Heart left ventricle (tissue), 16 donors: ENCODE data around the gene UBE2U. TPM values are rescaled to one million over a fixed set of nuclear protein-coding genes. Genes with fewer than 3 reads are reported as not detected.

Experiments used
- ATAC-seq, 4 donors: fragments of 200-7000 bp; cut with Tn5 transposase; one replicate each; pipeline ENCODE4 v1.9.1; 2020 to 2022; ENCODE audit warnings: moderate library complexity in 4 of 4, mild to moderate bottlenecking in 3 of 4, moderate number of reproducible peaks in 1 of 4
- DNase-seq, 5 donors: peaks; one replicate each; pipeline ENCODE4 v3.0.0-alpha.2; 2020
- H3K27ac ChIP-seq, 12 donors: fragments of 200-600 bp; sonication (generic) in 4 of 12; one replicate each; pipeline versions ENCODE4 v1.5.0 to v1.8.0; 2016 to 2022; ENCODE audit warnings: mild to moderate bottlenecking in 2 of 12
- H3K27me3 ChIP-seq, 9 donors: fragments of 200-600 bp; sonication (generic) in 2 of 9; one replicate each; pipeline versions ENCODE4 v1.5.1 to v1.8.0; 2016 to 2022; ENCODE audit warnings: mild to moderate bottlenecking in 3 of 9
- H3K36me3 ChIP-seq, 9 donors: fragments of 200-600 bp; sonication (generic) in 2 of 9; one replicate each; pipeline versions ENCODE4 v1.5.0 to v1.8.0; 2018 to 2022; ENCODE audit warnings: mild to moderate bottlenecking in 2 of 9
- H3K4me1 ChIP-seq, 12 donors: fragments of 200-600 bp; sonication (generic) in 4 of 12; one replicate each; pipeline versions ENCODE4 v1.5.0 to v1.8.0; 2016 to 2022; ENCODE audit warnings: mild to moderate bottlenecking in 3 of 12
- H3K4me3 ChIP-seq, 12 donors: fragments of 200-600 bp; sonication (generic) in 4 of 12; one replicate each; pipeline versions ENCODE4 v1.5.0 to v1.8.0; 2017 to 2022; ENCODE audit warnings: mild to moderate bottlenecking in 9 of 12, moderate library complexity in 4 of 12
- H3K9me3 ChIP-seq, 12 donors: fragments of 200-600 bp; sonication (generic) in 4 of 12; one replicate each; pipeline versions ENCODE4 v1.5.0 to v1.8.0; 2016 to 2022; ENCODE audit warnings: mild to moderate bottlenecking in 1 of 12
- CTCF ChIP-seq, 12 donors: fragments of 200-600 bp; sonication (generic) in 4 of 12; IDR thresholded peaks; one replicate each; pipeline versions ENCODE4 v1.5.0 to v1.8.0; 2018 to 2022; ENCODE audit warnings: antibody characterized with exemption in 12 of 12, mild to moderate bottlenecking in 5 of 12
- POLR2A ChIP-seq, 2 donors: fragments of 450-650 bp; IDR thresholded peaks; one replicate each; pipeline ENCODE4 v1.6.1; 2017; ENCODE audit warnings: antibody characterized with exemption in 2 of 2, mild to moderate bottlenecking in 2 of 2, moderate library complexity in 2 of 2
- WGBS, 4 donors: extraction: QIAGEN DNeasy Blood & Tissue Kit in 2 of 4; methylation state at CpG; one replicate each; pipeline versions ENCODE4 v1.1.5 to v1.1.7; 2013 to 2018; 5-methylcytosine and 5-hydroxymethylcytosine counted together
- intact Hi-C, 10 donors: fragments of 100-400 bp; cut with DNase I; formaldehyde crosslinking; loops; one replicate each; pipeline versions ENCODE4 v1.11.1 to v1.14.2; 2022
- polyA plus RNA-seq, 2 donors: library from polyadenylated mRNA; stranded (reverse); fragments of 200-250 nt; gene quantifications; one replicate each; pipeline ENCODE4 v1.2.3, GENCODE V29; 2013
- total RNA-seq, 9 donors: library from RNA; depleted of rRNA in 2 of 9; stranded (reverse); fragments of >200 nt in 2 of 9; fragmentation: NEBNext Ultra II Directional in 3 of 9; extraction: Animal tissue kit (Norgen Biotek cat#: 25700) in 3 of 9; gene quantifications; one replicate each; pipeline versions ENCODE4 v1.1.0 to v1.2.4, GENCODE V29; 2016 to 2023
- donor health status: ischemic (EF 13 %, LVEDD 7.1; RV severe dilation, severe dysfunction).
- donor health status: healthy with polysubstance abuse.
- donor health status: DM: no; HTN: yes; CAD: no.
- donor health status: DM: no; HTN: no; CAD: no.
- donor health status: ischemic (EF 25% LVEDD 6.9; RV normal size, moderate dysfunction).
- donor health status: ischemic (EF 25% LVEDD 5.7; RV mildly dilated, moderate dysfunction).
- donor health status: healthy.
- donor health status: DM: yes; HTN: yes; CAD: no.
- donor health status: ischemic (EF 35%, LVEDD 5.7; RV mildly dilated, moderate dysfunction).
- donor health status: nonischemic (EF 11% LVEDD 7.7; RV severe dilation, severe dysfunction).
- donor health status: DM: yes; HTN: yes; CAD: no.
- donor health status: PGD.
- donor health status: ischemic (EF 29% LVEDD 5.4; RV normal size, mild dysfunction).
- donor health status: nonischemic (EF 23%, LVEDD 6.1; RV moderate dilation, normal function).

The UBE2U gene
- total and polyA plus RNA-seq, 11 donors = 0.19 to 2.7 (median 2.5) TPM; not detected in 8

- intact Hi-C loops = no loop called here
- Histone ChIP-seq H3K4me1 (peaks cover 0 to 14% (median 3%) of the 10 kb centered on the region in 12 donors), H3K36me3 (no peaks in the 10 kb centered on the region), H3K9me3 (no peaks in the 10 kb centered on the region), H3K27me3 (no peaks in the 10 kb centered on the region), H3K27ac (no peak overlapping the region), H3K4me3 (no peak overlapping the region)
- WGBS, 4 donors = 59 to 77% (median 65%) methylated on average over 1 to 2 of the region's 2 CpGs
- DNase-seq (no peak), ATAC-seq (no peak)
- TF ChIP-seq POLR2A (IDR thresholded peaks at IDR 0.05) = no peak
- no peak for TF ChIP-seq CTCF (IDR thresholded peaks at IDR 0.05)
These were observed 4.3 kb upstream of the UBE2U start for GRCh38 chr1:64199154-64199553.

DNA sequence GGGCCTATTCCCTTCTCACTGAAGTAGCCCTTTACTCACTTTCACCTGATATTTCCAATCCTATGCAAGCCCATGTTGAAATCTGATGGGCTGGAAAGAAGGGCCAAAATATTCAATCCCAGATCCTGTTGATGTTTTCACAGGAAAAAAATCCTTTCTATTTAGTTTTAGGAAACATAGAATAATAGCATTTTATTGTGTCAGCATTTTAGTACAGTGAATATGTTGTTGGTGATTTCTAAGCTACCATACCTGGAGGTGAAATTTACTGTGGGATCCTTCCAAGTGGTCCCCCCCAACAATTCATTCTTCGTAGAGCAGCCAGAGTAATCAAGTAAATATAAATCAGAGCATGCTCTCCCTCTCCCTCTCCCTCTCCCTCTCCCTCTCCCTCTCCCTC is 3.4 kb upstream of the UBE2U start:
- Histone ChIP-seq H3K27me3 (no peaks in the 10 kb centered on the region), H3K27ac (no peak overlapping the region), H3K4me1 (peaks cover 0 to 10% (median 3%) of the 10 kb centered on the region in 12 donors), H3K36me3 (no peaks in the 10 kb centered on the region), H3K9me3 (no peaks in the 10 kb centered on the region), H3K4me3 (no peak overlapping the region)
- WGBS, 4 donors = 0 to 93% (median 45%) methylated on average over 1 of the region's 1 CpG
- ATAC-seq = no peak
- no peak for DNase-seq
- no peak for TF ChIP-seq POLR2A (IDR thresholded peaks at IDR 0.05)
- no peak for TF ChIP-seq CTCF (IDR thresholded peaks at IDR 0.05)
- intact Hi-C loops = no loop called here

DNA sequence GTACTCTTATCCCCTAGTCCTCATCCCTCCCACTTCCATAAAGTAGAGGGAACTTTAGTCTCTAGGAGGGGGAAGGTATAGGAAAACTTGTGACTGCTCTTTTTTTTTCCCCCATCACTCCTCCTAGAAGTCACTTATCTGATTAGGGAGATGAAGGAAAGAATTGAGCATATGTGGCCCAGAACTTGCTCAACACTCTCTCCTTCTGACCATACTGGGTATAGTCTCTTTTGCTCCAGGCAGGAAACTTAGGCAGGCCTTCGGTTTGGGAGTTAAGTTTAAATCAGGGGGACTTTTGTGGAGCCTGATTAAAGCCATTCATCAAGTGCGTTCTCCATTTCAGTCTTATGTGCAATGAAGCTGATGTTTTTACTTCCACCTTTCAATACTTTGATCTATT is 5.8 kb downstream of the UBE2U start:
- Histone ChIP-seq H3K4me3 (no peak overlapping the region), H3K36me3 (no peaks in the 10 kb centered on the region), H3K4me1 (no peaks in the 10 kb centered on the region), H3K9me3 (no peaks in the 10 kb centered on the region), H3K27me3 (peaks cover 0 to 5% (median 0%) of the 10 kb centered on the region in 9 donors), H3K27ac (no peak overlapping the region)
- TF ChIP-seq POLR2A (IDR thresholded peaks at IDR 0.05) (no peak), CTCF (IDR thresholded peaks at IDR 0.05) (no peak)
- ATAC-seq = no peak
- WGBS, 4 donors = 72 to 83% (median 79%) methylated on average over 2 of the region's 2 CpGs
- intact Hi-C loops = no loop called here
- DNase-seq = no peak

DNA sequence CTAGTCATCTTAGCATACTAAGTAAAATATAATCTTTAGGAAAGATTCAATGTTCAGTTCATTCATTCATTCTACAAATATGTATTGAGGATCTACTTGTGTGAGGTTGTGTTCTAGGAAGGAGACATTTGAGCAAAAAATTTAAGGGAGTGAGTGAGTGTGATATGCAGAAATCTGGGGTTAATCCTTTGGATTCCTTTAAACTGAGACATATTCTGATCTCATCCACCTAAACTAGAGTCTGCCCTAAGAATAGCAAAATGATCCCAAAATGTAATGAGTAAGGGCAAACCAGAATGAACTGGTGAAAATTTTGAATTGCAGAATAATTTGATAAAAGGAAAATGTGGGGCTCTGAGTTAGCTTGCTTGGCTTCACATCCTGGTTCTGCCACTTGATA is 8.6 kb downstream of the UBE2U start:
- DNase-seq (no peak), ATAC-seq (no peak)
- Histone ChIP-seq H3K4me3 (no peak overlapping the region), H3K27ac (no peak overlapping the region), H3K4me1 (no peaks in the 10 kb centered on the region), H3K9me3 (no peaks in the 10 kb centered on the region), H3K36me3 (no peaks in the 10 kb centered on the region), H3K27me3 (no peaks in the 10 kb centered on the region)
- no peak for TF ChIP-seq CTCF (IDR thresholded peaks at IDR 0.05)
- no peak for TF ChIP-seq POLR2A (IDR thresholded peaks at IDR 0.05)
- intact Hi-C loops = no loop called here
